HG02759 (cell line): ENCODE data around the gene SMIM38.

ENCODE experiments used
- ATAC-seq: cut with Tn5 transposase; IDR thresholded peaks from one replicate; pipeline ENCODE4 v1.9.1; 2021; ENCODE audit warnings: mild to moderate bottlenecking, moderate library complexity; ENCODE audit not compliant: unreplicated experiment

The SMIM38 gene

DNA sequence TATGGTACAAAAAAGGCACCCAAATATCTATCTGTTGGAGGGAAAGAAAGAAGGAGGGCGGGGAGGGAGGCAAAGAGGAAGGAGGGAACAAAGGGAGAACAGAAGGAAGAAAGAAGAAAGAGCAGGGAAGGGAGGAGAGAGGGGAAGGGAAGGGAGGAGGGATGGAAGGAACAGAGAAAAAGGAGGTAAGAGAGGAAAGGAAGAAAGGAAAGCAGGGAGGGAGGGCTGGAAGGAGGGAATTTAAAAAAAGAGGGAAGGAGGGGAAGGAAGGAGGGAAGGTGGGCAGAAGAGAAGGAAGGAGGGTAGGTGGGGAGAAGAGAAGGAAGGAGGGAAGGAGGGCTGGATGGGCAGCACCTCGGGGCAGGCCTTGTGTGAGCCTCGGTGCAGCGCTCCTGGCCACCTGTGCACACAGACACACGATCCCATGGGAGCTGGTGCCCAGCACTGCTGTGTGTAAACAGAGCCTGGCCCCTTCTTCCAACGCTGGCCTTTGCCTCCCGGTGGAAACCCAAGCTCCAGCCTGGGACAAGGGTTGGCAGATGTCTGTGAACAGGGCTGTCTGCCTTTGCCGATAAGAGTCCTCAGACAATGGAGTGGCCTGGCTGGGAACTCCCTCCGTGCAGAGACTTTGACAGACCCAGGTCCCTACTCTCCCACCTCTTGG is 23.2 kb downstream of the SMIM38 start:
- no peak for ATAC-seq

DNA sequence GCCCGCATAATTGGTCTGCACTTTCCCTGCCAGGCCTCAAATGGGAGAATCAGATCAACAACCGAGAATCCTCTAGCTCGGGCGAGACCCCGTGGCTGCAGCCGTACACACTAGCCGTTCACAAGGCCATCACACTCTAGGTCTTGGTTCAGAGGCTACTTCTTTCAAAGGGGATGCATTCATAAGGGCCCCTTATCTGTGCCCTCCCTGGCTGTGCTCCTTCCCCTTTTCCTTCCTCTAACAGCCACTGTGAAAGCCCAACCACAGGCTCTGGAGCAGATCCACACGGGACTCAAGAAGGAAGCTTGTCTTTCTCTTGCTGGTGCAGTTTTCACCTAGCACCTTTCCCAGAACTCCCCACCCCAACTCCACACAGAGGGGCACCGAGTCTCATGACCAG is 24.5 kb downstream of the SMIM38 start:
- ATAC-seq: no peak

- no peak for ATAC-seq
Measured at GRCh38 chr11:69180726-69181125, 25.0 kb downstream of the SMIM38 start.

- ATAC-seq: no peak
Measured at GRCh38 chr11:69183613-69184012, 27.9 kb downstream of the SMIM38 start.

GRCh38 chr11:69186316-69187260 is 30.9 kb downstream of the SMIM38 start:
- no peak for ATAC-seq

DNA sequence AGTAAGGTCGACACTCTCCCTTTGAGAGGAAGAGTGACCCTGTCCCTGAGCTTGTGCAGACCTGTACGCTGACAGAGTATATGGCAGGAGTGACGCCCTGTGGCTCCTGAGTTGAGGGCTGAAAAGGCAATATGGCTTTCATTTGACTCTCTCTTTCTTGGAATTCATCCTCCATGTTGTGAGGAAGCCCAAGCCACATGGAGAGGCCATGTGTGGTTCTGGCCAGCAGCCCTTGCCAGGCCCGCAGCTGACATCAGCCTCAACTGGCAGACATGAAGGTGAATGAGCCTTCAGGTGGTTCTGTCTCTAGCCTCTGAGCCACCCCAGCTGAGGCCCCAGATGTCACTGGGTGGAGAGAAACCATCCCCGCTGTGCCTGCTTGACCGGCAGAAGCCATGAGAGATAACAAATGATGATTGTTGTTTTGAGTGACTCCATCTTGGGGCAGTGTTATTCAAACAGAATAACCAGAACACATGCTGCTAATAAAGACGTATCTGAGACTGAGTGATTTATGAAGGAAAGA is 31.9 kb downstream of the SMIM38 start:
- no peak for ATAC-seq

- no peak for ATAC-seq
Measured at GRCh38 chr11:69189059-69189458, 33.3 kb downstream of the SMIM38 start.

DNA sequence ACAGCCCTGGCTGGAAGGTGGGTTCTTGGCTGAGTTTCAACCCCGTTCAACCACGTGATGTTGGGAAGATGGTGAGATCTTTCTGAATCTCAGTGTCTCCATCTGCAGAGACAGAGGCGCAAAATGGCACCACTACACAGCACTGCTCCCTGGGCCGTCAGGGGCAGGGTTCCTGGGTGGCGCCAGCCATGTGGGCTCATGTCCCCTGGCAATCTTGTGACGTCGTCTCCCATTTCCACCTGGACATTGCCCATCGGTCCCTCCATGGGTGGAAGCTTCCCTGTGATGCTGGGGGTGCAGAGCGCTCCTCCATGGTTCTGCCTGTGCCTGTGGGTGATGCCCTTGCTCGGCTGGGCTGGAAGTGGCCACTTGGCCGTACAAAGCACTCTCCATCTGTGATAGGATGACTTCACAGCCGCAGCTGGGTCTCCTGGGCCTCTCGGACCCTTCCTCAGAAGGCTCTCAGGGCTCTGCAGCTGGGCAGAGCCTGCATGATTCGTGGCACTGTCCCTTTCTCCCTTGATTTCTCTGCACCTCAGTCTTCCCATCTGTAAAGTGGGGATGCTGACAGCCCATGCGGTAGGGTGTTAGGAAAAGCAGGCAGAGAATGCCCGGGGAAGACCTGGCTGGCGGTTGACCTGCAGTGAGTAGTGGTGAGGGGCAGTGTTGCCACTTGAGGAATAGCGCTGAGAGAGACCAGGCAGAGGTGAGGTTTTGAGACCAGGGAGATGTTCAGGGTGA is 35.2 kb downstream of the SMIM38 start:
- no peak for ATAC-seq

DNA sequence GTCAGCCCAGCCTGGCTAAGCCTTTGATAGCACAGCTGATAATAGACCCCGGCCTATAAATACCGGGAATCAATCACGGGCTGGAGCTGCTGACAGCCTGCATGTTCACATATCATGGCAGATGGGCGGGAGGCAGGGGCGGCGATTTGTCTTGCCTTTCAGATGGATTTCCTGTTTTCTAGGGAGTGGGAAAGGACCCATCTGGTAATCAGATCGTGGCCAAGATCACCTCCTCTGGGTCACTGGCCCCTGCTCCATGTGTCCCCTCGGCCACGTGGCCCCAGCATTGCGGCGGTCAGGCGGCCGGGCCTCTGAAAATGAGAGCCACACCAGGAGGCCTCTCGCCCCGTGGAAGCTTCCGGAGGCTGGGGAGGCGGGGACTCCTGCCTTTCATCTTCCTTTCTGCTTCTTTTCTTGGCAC is 36.6 kb downstream of the SMIM38 start:
- ATAC-seq: no peak

- no peak for ATAC-seq
Measured at GRCh38 chr11:69193151-69193550, 37.4 kb downstream of the SMIM38 start.

DNA sequence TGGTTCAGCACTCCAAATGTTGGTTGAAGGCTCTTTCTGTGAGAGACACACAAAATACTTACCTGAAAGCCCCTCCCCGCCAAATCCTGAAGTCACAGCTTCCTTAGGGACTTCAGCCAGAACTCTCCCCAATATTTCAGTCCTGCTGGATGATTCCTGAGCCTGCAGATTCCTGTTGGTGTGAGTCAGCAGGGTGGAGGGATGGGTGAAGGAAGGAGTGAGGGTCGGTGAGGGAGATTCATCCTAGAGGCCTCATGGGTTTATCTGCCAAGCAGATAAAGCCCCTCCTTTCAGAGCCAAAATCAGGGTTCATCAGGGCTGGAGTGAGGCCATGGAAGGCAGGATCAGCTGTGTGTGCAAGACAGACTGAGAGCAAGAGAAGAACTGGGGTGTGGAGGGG is 37.9 kb downstream of the SMIM38 start:
- no peak for ATAC-seq

DNA sequence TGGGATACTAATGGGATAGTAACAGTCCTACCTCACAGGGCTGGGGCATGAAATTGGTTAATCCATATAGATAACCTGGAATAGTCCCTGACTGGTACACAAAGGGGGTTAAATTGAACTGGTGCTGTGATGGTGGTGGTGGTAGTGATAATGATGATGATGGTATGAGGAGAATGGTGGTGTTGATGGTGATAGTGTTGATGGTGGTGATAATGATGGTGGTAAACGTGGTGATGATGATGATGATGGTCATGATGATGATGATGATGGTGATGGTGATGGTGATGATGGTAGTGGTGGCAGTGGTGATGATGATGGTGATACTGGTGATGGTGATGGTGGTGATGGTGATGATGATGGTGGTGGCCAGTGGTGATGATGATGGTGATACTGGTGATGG is 38.7 kb downstream of the SMIM38 start:
- no peak for ATAC-seq

GRCh38 chr11:69194956-69195355 is 39.2 kb downstream of the SMIM38 start:
- no peak for ATAC-seq

GRCh38 chr11:69195824-69196782 is 40.4 kb downstream of the SMIM38 start:
- no peak for ATAC-seq

DNA sequence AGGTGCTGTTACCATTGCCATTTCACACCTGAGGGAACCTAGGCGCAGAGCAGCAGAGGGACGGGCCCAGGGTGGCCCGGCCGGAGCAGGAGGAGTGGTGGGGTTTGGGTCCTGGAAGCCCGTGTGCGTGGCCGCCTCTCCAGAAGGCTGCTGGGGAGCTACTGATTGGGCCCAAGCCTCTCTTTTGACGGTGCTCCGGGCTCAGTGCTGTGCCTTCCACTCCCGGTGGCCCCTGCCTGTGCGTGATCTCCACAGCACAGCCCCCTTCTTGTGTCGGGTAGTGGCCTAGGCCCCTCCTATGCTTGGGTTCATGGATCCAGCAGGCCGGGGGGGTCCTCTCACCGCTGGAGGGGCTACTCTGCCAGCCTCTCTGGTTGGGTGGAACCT is 41.0 kb downstream of the SMIM38 start:
- ATAC-seq: no peak

GRCh38 chr11:69198891-69199582 is 43.3 kb downstream of the SMIM38 start:
- ATAC-seq: no peak

- ATAC-seq: no peak
Measured at GRCh38 chr11:69199583-69200315, 44.0 kb downstream of the SMIM38 start.

- no peak for ATAC-seq
Measured at GRCh38 chr11:69200331-69201065, 44.8 kb downstream of the SMIM38 start.
